Fibroblast of lung (primary cell): ENCODE measurements around the gene HDC. TPM values are rescaled to one million over a fixed set of nuclear protein-coding genes. Genes with fewer than 3 reads are reported as not detected.

Experiments
- DNase-seq, 2 donors: peaks; one replicate each; pipeline versions ENCODE4 v3.0.0 to v3.0.0-alpha.2; 2010; ENCODE audit warnings: low read depth in 2 of 2
- H2AFZ ChIP-seq: 2 replicates; pipeline ENCODE4 v1.5.1; 2012; ENCODE audit warnings: low read length, control low read depth, inconsistent platforms
- H3K27ac ChIP-seq: 2 replicates; pipeline ENCODE4 v1.5.1; 2011; ENCODE audit warnings: low read length, control low read depth; ENCODE audit not compliant: insufficient read depth
- H3K27me3 ChIP-seq: 2 replicates; pipeline ENCODE4 v1.5.1; 2011; ENCODE audit warnings: mild to moderate bottlenecking, low read length; ENCODE audit not compliant: control insufficient read depth, insufficient read depth
- H3K36me3 ChIP-seq: 2 replicates; pipeline ENCODE4 v1.5.1; 2011; ENCODE audit warnings: low read length; ENCODE audit not compliant: control insufficient read depth, insufficient read depth
- H3K4me1 ChIP-seq: 2 replicates; pipeline ENCODE4 v1.5.1; 2011; ENCODE audit warnings: low read length; ENCODE audit not compliant: control insufficient read depth, insufficient read depth; ENCODE audit errors: extremely low read depth
- H3K4me2 ChIP-seq: 2 replicates; pipeline ENCODE4 v1.5.1; 2011; ENCODE audit warnings: low read length, control low read depth; ENCODE audit not compliant: insufficient read depth; ENCODE audit errors: extremely low read depth
- H3K4me3 ChIP-seq, 4 experiments: fragments of 200-600 bp in 1 of 4; sonication (generic) in 1 of 4; replicated peaks in 1 of 4; 2 replicates each; pipeline ENCODE4 v1.5.1; 2011 to 2016; ENCODE audit warnings: low read length in 4 of 4, low read depth in 3 of 4, mild to moderate bottlenecking in 3 of 4, control low read depth in 2 of 4, inconsistent platforms in 1 of 4, mixed read lengths in 1 of 4; ENCODE audit not compliant: insufficient read depth in 1 of 4; ENCODE audit errors: control extremely low read depth in 1 of 4
- H3K79me2 ChIP-seq: 2 replicates; pipeline ENCODE4 v1.5.1; 2012; ENCODE audit warnings: mild to moderate bottlenecking, low read length, inconsistent platforms; ENCODE audit not compliant: control insufficient read depth, insufficient read depth
- H3K9ac ChIP-seq: 2 replicates; pipeline ENCODE4 v1.5.1; 2011; ENCODE audit warnings: mild to moderate bottlenecking, low read length, control low read depth; ENCODE audit not compliant: insufficient read depth
- H3K9me3 ChIP-seq: 2 replicates; pipeline ENCODE4 v1.5.1; 2012; ENCODE audit warnings: low read depth, low read length; ENCODE audit not compliant: control insufficient read depth, insufficient read depth
- H4K20me1 ChIP-seq: 2 replicates; pipeline ENCODE4 v1.5.1; 2011; ENCODE audit warnings: low read length; ENCODE audit not compliant: control insufficient read depth, insufficient read depth; ENCODE audit errors: extremely low read depth
- EZH2 ChIP-seq: IDR thresholded peaks from 2 replicates; pipeline ENCODE4 v1.5.1; 2012; ENCODE audit warnings: low read length, control low read depth, mild to moderate bottlenecking; ENCODE audit errors: missing control alignments
- polyA plus RNA-seq, 2 donors: library from polyadenylated mRNA; depleted of rRNA in 1 of 2; stranded (reverse) in 1 of 2; unstranded in 1 of 2; fragments of >200 nt; gene quantifications; 2 replicates each; pipeline ENCODE4 v1.2.1, GENCODE V29; 2011 to 2012; ENCODE audit warnings: missing spikeins in 1 of 2
- total RNA-seq: library from RNA; depleted of rRNA; stranded (reverse); fragments of >200 nt; gene quantifications from 2 replicates; pipeline ENCODE4 v1.2.1, GENCODE V29; 2014
- TF ChIP-seq, protein P1 (sequence below), 2 donors: IDR thresholded peaks in 1 of 2; conservative IDR thresholded peaks in 1 of 2; 1 replicate in 1 of 2; 2 replicates in 1 of 2; pipeline ENCODE4 v1.5.1; 2011 to 2012; ENCODE audit warnings: low read length in 2 of 2, control low read depth in 1 of 2, inconsistent platforms in 1 of 2, low read depth in 1 of 2, mild to moderate bottlenecking in 1 of 2

HDC gene
- total and polyA plus RNA-seq, 2 donors (not counting 1 experiment from before 2014, with no cell fraction given) = not detected

- DNase-seq = no peak
- Histone ChIP-seq H3K4me3 (no peak overlapping the region), H3K79me2 (no peaks in the 10 kb centered on the region), H3K9me3 (no peaks in the 10 kb centered on the region), H3K36me3 (no peaks in the 10 kb centered on the region), H3K4me1 (no peaks in the 10 kb centered on the region), H3K27ac (no peak overlapping the region), H2AFZ (no peak overlapping the region), H4K20me1 (no peaks in the 10 kb centered on the region), H3K4me2 (no peak overlapping the region), H3K9ac (no peak overlapping the region), H3K27me3 (no peaks in the 10 kb centered on the region)
- TF ChIP-seq EZH2 = no peak
- TF ChIP-seq, protein P1, sequence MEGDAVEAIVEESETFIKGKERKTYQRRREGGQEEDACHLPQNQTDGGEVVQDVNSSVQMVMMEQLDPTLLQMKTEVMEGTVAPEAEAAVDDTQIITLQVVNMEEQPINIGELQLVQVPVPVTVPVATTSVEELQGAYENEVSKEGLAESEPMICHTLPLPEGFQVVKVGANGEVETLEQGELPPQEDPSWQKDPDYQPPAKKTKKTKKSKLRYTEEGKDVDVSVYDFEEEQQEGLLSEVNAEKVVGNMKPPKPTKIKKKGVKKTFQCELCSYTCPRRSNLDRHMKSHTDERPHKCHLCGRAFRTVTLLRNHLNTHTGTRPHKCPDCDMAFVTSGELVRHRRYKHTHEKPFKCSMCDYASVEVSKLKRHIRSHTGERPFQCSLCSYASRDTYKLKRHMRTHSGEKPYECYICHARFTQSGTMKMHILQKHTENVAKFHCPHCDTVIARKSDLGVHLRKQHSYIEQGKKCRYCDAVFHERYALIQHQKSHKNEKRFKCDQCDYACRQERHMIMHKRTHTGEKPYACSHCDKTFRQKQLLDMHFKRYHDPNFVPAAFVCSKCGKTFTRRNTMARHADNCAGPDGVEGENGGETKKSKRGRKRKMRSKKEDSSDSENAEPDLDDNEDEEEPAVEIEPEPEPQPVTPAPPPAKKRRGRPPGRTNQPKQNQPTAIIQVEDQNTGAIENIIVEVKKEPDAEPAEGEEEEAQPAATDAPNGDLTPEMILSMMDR (conservative IDR thresholded peaks at IDR 0.05 in 1 of 2, IDR thresholded peaks at IDR 0.05 in 1 of 2; ENCODE audit: low read depth in 1 of 2, low read length in 2 of 2) = no peak
These were observed 11.8 kb upstream of the HDC start for GRCh38 chr15:50277370-50277769.

DNA sequence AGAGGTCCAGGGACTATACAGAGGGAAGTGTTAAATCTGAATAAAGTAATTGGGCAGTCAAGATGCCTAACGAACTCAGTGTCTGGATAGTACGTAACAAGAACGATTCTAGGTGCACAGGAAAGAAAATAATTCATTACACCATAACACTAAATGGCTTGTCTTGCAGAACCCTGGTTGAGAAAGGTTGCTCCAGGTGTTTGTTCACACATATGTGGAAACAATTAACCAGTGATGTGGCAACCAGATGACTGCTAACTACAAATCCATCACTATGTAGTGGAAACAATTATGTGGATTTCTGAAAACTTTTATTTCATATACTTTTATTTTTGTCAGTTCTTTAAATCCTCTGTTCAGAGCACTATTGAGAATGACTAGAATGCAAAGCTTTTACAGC lies 10.4 kb upstream of the HDC start:
- no peaks in the 10 kb centered on the region for H3K36me3 ChIP-seq
- H3K27ac ChIP-seq = no peak overlapping the region
- no peak for DNase-seq
- no peaks in the 10 kb centered on the region for H4K20me1 ChIP-seq
- no peaks in the 10 kb centered on the region for H3K9me3 ChIP-seq
- no peaks in the 10 kb centered on the region for H3K79me2 ChIP-seq
- TF ChIP-seq, protein P1 (conservative IDR thresholded peaks at IDR 0.05 in 1 of 2, IDR thresholded peaks at IDR 0.05 in 1 of 2; ENCODE audit: low read depth in 1 of 2, low read length in 2 of 2) = no peak
- no peak for TF ChIP-seq EZH2
- H3K4me1 ChIP-seq = no peaks in the 10 kb centered on the region
- H2AFZ ChIP-seq = no peak overlapping the region
- H3K9ac ChIP-seq = no peak overlapping the region
- H3K4me2 ChIP-seq = no peak overlapping the region
- H3K27me3 ChIP-seq = no peaks in the 10 kb centered on the region
- no peak overlapping the region for H3K4me3 ChIP-seq

GRCh38 chr15:50275091-50275490 lies 9.6 kb upstream of the HDC start:
- Histone ChIP-seq H3K36me3 (no peaks in the 10 kb centered on the region), H3K9me3 (no peaks in the 10 kb centered on the region), H2AFZ (no peak overlapping the region), H3K27ac (no peak overlapping the region), H4K20me1 (no peaks in the 10 kb centered on the region), H3K4me2 (no peak overlapping the region), H3K27me3 (no peaks in the 10 kb centered on the region), H3K9ac (no peak overlapping the region), H3K79me2 (no peaks in the 10 kb centered on the region), H3K4me1 (no peaks in the 10 kb centered on the region), H3K4me3 (no peak overlapping the region)
- TF ChIP-seq EZH2 = no peak
- TF ChIP-seq, protein P1 (conservative IDR thresholded peaks at IDR 0.05 in 1 of 2, IDR thresholded peaks at IDR 0.05 in 1 of 2; ENCODE audit: low read depth in 1 of 2, low read length in 2 of 2) = no peak
- no peak for DNase-seq
